ENCODE measurements around the gene MSMO1.

DNA sequence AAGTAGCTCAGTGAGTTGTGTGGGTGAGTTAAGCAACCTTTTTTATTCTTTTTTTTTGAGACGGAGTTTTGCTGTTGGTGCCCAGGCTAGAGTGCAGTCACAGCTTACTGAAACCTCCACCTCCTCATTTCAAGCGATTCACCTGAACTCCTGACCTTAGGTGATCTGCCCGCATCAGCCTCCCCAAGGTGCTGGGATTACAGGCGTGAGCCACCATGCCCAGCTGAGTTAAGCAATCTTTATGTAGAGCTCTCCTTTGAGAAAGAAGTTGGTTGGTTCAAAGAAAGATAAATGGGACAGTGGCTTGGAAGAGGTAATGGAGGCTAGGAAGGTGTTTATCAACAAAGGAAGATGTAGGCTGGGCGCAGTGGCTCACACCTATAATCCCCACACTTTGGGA is 3.2 kb downstream of the MSMO1 start:
- TF ChIP-seq, protein P1, sequence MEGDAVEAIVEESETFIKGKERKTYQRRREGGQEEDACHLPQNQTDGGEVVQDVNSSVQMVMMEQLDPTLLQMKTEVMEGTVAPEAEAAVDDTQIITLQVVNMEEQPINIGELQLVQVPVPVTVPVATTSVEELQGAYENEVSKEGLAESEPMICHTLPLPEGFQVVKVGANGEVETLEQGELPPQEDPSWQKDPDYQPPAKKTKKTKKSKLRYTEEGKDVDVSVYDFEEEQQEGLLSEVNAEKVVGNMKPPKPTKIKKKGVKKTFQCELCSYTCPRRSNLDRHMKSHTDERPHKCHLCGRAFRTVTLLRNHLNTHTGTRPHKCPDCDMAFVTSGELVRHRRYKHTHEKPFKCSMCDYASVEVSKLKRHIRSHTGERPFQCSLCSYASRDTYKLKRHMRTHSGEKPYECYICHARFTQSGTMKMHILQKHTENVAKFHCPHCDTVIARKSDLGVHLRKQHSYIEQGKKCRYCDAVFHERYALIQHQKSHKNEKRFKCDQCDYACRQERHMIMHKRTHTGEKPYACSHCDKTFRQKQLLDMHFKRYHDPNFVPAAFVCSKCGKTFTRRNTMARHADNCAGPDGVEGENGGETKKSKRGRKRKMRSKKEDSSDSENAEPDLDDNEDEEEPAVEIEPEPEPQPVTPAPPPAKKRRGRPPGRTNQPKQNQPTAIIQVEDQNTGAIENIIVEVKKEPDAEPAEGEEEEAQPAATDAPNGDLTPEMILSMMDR (IDR thresholded peaks at IDR 0.05): no peak
- TF ChIP-seq ZNF317 (CRISPR knock-in tag; IDR thresholded peaks at IDR 0.05; ENCODE audit: borderline replicate concordance, low read depth): no peak

All from WTC11 (cell line).